Prostate gland (tissue), 2 donors: Measurements from ENCODE around the gene NCR3LG1.

Experiments used
- POLR2AphosphoS5 ChIP-seq: sonication (generic); formaldehyde crosslinking; IDR thresholded peaks from one replicate; pipeline ENCODE4 v1.6.1; 2017; ENCODE audit warnings: antibody characterized with exemption
- TF ChIP-seq, protein P1 (sequence below), 4 experiments: fragments of 200-600 bp in 2 of 4; fragments of 450-650 bp in 2 of 4; sonication (generic) in 2 of 4; IDR thresholded peaks; 1 replicate in 3 of 4; 2 replicates in 1 of 4; pipeline ENCODE4 v1.5.1; 2016 to 2019; ENCODE audit warnings: antibody characterized with exemption in 4 of 4, mild to moderate bottlenecking in 2 of 4, moderate library complexity in 2 of 4

DNA sequence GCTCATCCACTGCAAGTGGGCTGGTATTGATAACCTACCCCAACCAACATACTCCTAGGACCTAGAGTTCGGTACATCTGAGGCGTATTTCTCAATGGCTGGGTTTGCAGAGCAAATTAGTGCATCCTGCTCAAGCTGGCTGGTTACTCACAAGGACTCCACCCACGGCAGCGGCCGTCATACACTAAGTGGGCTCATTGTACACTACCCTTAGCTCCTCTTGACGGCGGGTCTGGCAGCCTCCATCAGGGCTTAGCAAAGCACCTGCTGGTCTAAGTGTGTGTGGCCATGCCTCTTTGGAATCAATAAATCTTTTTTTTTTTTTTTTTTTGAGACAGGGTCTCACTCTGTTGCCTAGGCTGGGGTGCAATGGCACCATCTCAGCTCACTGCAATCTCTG is 57.0 kb downstream of the NCR3LG1 start:
- TF ChIP-seq, protein P1, sequence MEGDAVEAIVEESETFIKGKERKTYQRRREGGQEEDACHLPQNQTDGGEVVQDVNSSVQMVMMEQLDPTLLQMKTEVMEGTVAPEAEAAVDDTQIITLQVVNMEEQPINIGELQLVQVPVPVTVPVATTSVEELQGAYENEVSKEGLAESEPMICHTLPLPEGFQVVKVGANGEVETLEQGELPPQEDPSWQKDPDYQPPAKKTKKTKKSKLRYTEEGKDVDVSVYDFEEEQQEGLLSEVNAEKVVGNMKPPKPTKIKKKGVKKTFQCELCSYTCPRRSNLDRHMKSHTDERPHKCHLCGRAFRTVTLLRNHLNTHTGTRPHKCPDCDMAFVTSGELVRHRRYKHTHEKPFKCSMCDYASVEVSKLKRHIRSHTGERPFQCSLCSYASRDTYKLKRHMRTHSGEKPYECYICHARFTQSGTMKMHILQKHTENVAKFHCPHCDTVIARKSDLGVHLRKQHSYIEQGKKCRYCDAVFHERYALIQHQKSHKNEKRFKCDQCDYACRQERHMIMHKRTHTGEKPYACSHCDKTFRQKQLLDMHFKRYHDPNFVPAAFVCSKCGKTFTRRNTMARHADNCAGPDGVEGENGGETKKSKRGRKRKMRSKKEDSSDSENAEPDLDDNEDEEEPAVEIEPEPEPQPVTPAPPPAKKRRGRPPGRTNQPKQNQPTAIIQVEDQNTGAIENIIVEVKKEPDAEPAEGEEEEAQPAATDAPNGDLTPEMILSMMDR (IDR thresholded peaks at IDR 0.05), result no peak
- TF ChIP-seq POLR2AphosphoS5, result no peak
